Keratinocyte (primary cell): ENCODE data around the gene CELSR1. TPM values are rescaled to one million over a fixed set of nuclear protein-coding genes. Genes with fewer than 3 reads are reported as not detected.

ENCODE experiments used
- DNase-seq: peaks from one replicate; pipeline ENCODE4 v3.0.0-alpha.2; 2011; ENCODE audit warnings: low read depth, missing footprints, low spot score
- FAIRE-seq: peaks from 2 replicates; lab custom pipeline; 2011; peaks lifted over from hg19 to GRCh38; lab: Jason Lieb, UNC
- H2AFZ ChIP-seq: 2 replicates; pipeline ENCODE4 v1.6.0; 2012; ENCODE audit warnings: low read length, control low read depth, inconsistent platforms; ENCODE audit not compliant: control insufficient read depth
- H3K27ac ChIP-seq: 2 replicates; pipeline ENCODE4 v1.5.1; 2011; ENCODE audit warnings: low read length; ENCODE audit not compliant: control insufficient read depth, insufficient read depth
- H3K27me3 ChIP-seq: 3 replicates; pipeline ENCODE4 v1.6.0; 2011; ENCODE audit warnings: low read length; ENCODE audit not compliant: control insufficient read depth, insufficient read depth; ENCODE audit errors: extremely low read depth
- H3K36me3 ChIP-seq, 2 experiments: 2 replicates in 1 of 2; 3 replicates in 1 of 2; pipeline ENCODE4 v1.5.1; 2011; ENCODE audit warnings: low read length in 2 of 2, mild to moderate bottlenecking in 1 of 2; ENCODE audit not compliant: control insufficient read depth in 2 of 2, insufficient read depth in 2 of 2; ENCODE audit errors: extremely low read depth in 1 of 2
- H3K4me1 ChIP-seq: 3 replicates; pipeline ENCODE4 v1.5.1; 2011; ENCODE audit warnings: low read length; ENCODE audit not compliant: control insufficient read depth, insufficient read depth; ENCODE audit errors: extremely low read depth
- H3K4me2 ChIP-seq: 3 replicates; pipeline ENCODE4 v1.6.0; 2011; ENCODE audit warnings: low read depth, low read length; ENCODE audit not compliant: control insufficient read depth, insufficient read depth; ENCODE audit errors: extremely low read depth
- H3K4me3 ChIP-seq, 3 experiments: fragments of 200-600 bp in 1 of 3; sonication (generic) in 1 of 3; 2 replicates in 2 of 3; 3 replicates in 1 of 3; pipeline ENCODE4 v1.5.1; 2011 to 2016; ENCODE audit warnings: low read length in 3 of 3, mild to moderate bottlenecking in 3 of 3, control low read depth in 2 of 3, inconsistent platforms in 1 of 3, low read depth in 1 of 3, mixed read lengths in 1 of 3, mixed run types in 1 of 3, moderate library complexity in 1 of 3; ENCODE audit not compliant: control insufficient read depth in 2 of 3, insufficient read depth in 2 of 3; ENCODE audit errors: extremely low read depth in 1 of 3
- H3K79me2 ChIP-seq: 2 replicates; pipeline ENCODE4 v1.6.0; 2012; ENCODE audit warnings: low read length; ENCODE audit not compliant: control insufficient read depth, insufficient read depth
- H3K9ac ChIP-seq: 3 replicates; pipeline ENCODE4 v1.6.0; 2011; ENCODE audit warnings: low read length; ENCODE audit not compliant: control insufficient read depth, insufficient read depth; ENCODE audit errors: extremely low read depth
- H3K9me1 ChIP-seq: 3 replicates; pipeline ENCODE4 v1.6.0; 2011; ENCODE audit warnings: low read length; ENCODE audit not compliant: control insufficient read depth, insufficient read depth; ENCODE audit errors: extremely low read depth
- H3K9me3 ChIP-seq: 2 replicates; pipeline ENCODE4 v1.5.1; 2012; ENCODE audit warnings: low read depth, low read length; ENCODE audit not compliant: control insufficient read depth
- H4K20me1 ChIP-seq: 3 replicates; pipeline ENCODE4 v1.6.0; 2011; ENCODE audit warnings: low read length; ENCODE audit not compliant: control insufficient read depth, insufficient read depth; ENCODE audit errors: extremely low read depth
- EZH2 ChIP-seq: IDR thresholded peaks from one replicate; pipeline ENCODE4 v1.6.1; 2012; ENCODE audit warnings: inconsistent platforms, mild to moderate bottlenecking, low read length, moderate library complexity
- dilution Hi-C: fragments of 300-500 bp; cut with MboI; formaldehyde crosslinking; loops from one replicate; pipeline ENCODE4 v1.7.0; 2020; ENCODE audit warnings: low sequenced_read_pairs; ENCODE audit not compliant: extremely low pct_ligation_motif_present
- polyA plus RNA-seq, 5 experiments: library from polyadenylated mRNA; depleted of rRNA in 3 of 5; stranded (reverse) in 3 of 5; stranded (forward) in 1 of 5; unstranded in 1 of 5; fragments of >200 nt; gene quantifications; 1 replicate in 1 of 5; 2 replicates in 3 of 5; 3 replicates in 1 of 5; pipeline versions ENCODE4 v1.2.1 to v1.2.3, GENCODE V29; 2011 to 2012; ENCODE audit warnings: missing spikeins in 2 of 5, low read depth in 1 of 5, low replicate concordance in 1 of 5
- TF ChIP-seq, protein P1 (sequence below), 3 experiments: IDR thresholded peaks in 1 of 3; conservative IDR thresholded peaks in 1 of 3; optimal IDR thresholded peaks in 1 of 3; 2 replicates in 2 of 3; 3 replicates in 1 of 3; pipeline versions ENCODE3 to v1.5.1; 2011; ENCODE audit warnings: low read length in 3 of 3, mild to moderate bottlenecking in 3 of 3, moderate library complexity in 2 of 3, control low read depth in 1 of 3, inconsistent platforms in 1 of 3; ENCODE audit not compliant: insufficient read depth in 2 of 3; ENCODE audit errors: extremely low read depth in 1 of 3

Gene CELSR1
- polyA plus RNA-seq, 1 donor (not counting 4 experiments of a cell fraction or from before 2014, with no cell fraction given): 16.1 TPM

- TF ChIP-seq, protein P1, sequence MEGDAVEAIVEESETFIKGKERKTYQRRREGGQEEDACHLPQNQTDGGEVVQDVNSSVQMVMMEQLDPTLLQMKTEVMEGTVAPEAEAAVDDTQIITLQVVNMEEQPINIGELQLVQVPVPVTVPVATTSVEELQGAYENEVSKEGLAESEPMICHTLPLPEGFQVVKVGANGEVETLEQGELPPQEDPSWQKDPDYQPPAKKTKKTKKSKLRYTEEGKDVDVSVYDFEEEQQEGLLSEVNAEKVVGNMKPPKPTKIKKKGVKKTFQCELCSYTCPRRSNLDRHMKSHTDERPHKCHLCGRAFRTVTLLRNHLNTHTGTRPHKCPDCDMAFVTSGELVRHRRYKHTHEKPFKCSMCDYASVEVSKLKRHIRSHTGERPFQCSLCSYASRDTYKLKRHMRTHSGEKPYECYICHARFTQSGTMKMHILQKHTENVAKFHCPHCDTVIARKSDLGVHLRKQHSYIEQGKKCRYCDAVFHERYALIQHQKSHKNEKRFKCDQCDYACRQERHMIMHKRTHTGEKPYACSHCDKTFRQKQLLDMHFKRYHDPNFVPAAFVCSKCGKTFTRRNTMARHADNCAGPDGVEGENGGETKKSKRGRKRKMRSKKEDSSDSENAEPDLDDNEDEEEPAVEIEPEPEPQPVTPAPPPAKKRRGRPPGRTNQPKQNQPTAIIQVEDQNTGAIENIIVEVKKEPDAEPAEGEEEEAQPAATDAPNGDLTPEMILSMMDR (optimal IDR thresholded peaks at IDR 0.05 in 1 of 3, IDR thresholded peaks at IDR 0.05 in 1 of 3, conservative IDR thresholded peaks at IDR 0.05 in 1 of 3; ENCODE audit: extremely low read depth in 1 of 3, insufficient read depth in 2 of 3, low read length in 3 of 3): no peak
- TF ChIP-seq EZH2: no peak
- Histone ChIP-seq H3K79me2 (no peaks in the 10 kb centered on the region), H3K9me3 (no peaks in the 10 kb centered on the region), H3K9ac (no peak overlapping the region), H3K27me3 (no peaks in the 10 kb centered on the region), H3K27ac (no peak overlapping the region), H3K9me1 (peaks cover 7% of the 10 kb centered on the region), H3K4me1 (peaks cover 21% of the 10 kb centered on the region), H3K4me3 (no peak overlapping the region), H4K20me1 (peaks cover 6% of the 10 kb centered on the region), H2AFZ (no peak overlapping the region), H3K4me2 (no peak overlapping the region), H3K36me3 (peaks cover 51 to 52% of the 10 kb centered on the region in 2 experiments)
- DNase-seq: no peak
- dilution Hi-C loops: no loop called here
- no peak for FAIRE-seq
Measured at GRCh38 chr22:46354993-46355305, 182.5 kb downstream of the CELSR1 start.

DNA sequence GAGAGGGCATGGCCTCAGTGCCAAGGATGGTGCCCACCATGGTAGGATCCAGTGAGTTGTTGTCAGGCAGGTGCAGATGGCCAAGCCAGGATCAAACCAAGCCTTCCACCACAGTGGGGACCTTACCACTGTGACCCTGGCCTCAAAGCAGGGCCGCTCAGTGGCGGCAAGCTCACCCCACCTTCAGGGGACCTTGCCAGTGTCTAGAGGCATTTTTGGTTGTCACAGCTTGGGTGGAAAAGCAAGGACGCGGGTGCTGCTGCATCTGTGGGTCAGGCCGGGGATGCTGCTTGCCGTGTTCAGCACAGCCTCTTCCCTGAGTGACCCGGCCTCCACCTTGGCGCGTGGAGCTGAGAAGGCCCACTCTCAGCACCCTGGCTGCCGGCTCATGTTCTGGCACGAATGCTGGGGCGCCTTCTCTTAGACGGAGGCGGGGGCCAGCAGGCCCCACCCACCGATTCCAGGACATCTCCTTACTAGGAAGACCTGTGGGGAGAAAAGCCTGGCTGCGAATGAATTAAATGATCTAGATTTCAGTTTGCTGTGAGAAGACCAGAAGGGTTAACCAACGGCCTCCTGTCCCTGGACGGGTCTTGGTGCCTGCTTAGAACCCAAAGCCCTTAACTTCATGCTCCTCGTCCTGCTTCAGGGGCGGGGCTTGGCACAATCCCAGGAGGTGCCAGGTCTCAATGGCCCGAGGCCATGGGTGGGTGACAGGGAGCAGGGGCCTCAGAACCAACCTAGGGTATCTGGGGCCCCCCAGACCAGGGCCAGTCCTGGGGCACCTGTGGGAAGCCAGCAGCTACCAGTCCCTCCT lies 183.0 kb downstream of the CELSR1 start:
- H3K36me3 ChIP-seq: peaks cover 52 to 53% of the 10 kb centered on the region in 2 experiments
- no peak overlapping the region for H3K27ac ChIP-seq
- DNase-seq: no peak
- dilution Hi-C loops: no loop called here
- no peak for TF ChIP-seq EZH2
- TF ChIP-seq, protein P1 (optimal IDR thresholded peaks at IDR 0.05 in 1 of 3, IDR thresholded peaks at IDR 0.05 in 1 of 3, conservative IDR thresholded peaks at IDR 0.05 in 1 of 3; ENCODE audit: extremely low read depth in 1 of 3, insufficient read depth in 2 of 3, low read length in 3 of 3): no peak
- H3K4me3 ChIP-seq: no peak overlapping the region
- no peak overlapping the region for H2AFZ ChIP-seq
- no peaks in the 10 kb centered on the region for H3K79me2 ChIP-seq
- H3K9me1 ChIP-seq: peaks cover 7% of the 10 kb centered on the region
- peaks cover 6% of the 10 kb centered on the region for H4K20me1 ChIP-seq
- H3K9ac ChIP-seq: no peak overlapping the region
- H3K9me3 ChIP-seq: no peaks in the 10 kb centered on the region
- no peak for FAIRE-seq
- H3K4me2 ChIP-seq: no peak overlapping the region
- no peaks in the 10 kb centered on the region for H3K27me3 ChIP-seq
- H3K4me1 ChIP-seq: peaks cover 21% of the 10 kb centered on the region
